Central memory CD8-positive, alpha-beta T cell (primary cell): ENCODE measurements around the gene SIRT1.
"Not testable (repeated sequence)": the region's sequence is repeated elsewhere in the genome, so short reads cannot be mapped to it uniquely, and the experiment has no call there.

Experiments
- ATAC-seq: fragments of 150-1000 bp; cut with Tn5 transposase; replicated peaks from 2 replicates; pipeline ENCODE4 v1.10.0; 2022; ENCODE audit warnings: mild to moderate bottlenecking, moderate FRiP score, moderate number of reproducible peaks; ENCODE audit not compliant: poor library complexity, severe bottlenecking; ENCODE audit errors: extremely low read depth
- DNase-seq, 2 donors: peaks; one replicate each; pipeline ENCODE4 v3.0.0; 2021; ENCODE audit warnings: low spot score in 2 of 2
- H3K27ac Mint-ChIP-seq: one replicate; pipeline ENCODE4 v1.8.0; 2022; ENCODE audit warnings: low read depth, mild to moderate bottlenecking, moderate library complexity, mixed read lengths
- H3K27me3 Mint-ChIP-seq: one replicate; pipeline ENCODE4 v1.8.0; 2022; ENCODE audit warnings: mixed read lengths
- H3K36me3 Mint-ChIP-seq: one replicate; pipeline ENCODE4 v1.8.0; 2022; ENCODE audit warnings: mild to moderate bottlenecking, moderate library complexity, mixed read lengths; ENCODE audit not compliant: insufficient read depth
- H3K4me1 Mint-ChIP-seq: one replicate; pipeline ENCODE4 v1.8.0; 2022; ENCODE audit warnings: mixed read lengths
- H3K4me3 Mint-ChIP-seq: one replicate; pipeline ENCODE4 v1.8.0; 2022; ENCODE audit warnings: mild to moderate bottlenecking, moderate library complexity, mixed read lengths
- H3K9me3 Mint-ChIP-seq: one replicate; pipeline ENCODE4 v1.8.0; 2022; ENCODE audit warnings: mixed read lengths

Gene SIRT1

GRCh38 chr10:67884313-67884841, at the start of gene SIRT1:
TSS of gene SIRT1 (plus strand) at chr10:67884656. CDS start at chr10:67884722, 66 bp downstream.
- no peaks in the 10 kb centered on the region for H3K27me3 Mint-ChIP-seq
- H3K27ac Mint-ChIP-seq: peak within 1 kb of the TSS; percentile 98
- ATAC-seq (peak; percentile 75), DNase-seq (peak; percentile 87 to 90)
- peak within 1 kb of the TSS; percentile 91 for H3K4me3 Mint-ChIP-seq
- peaks cover 47% of the 10 kb centered on the region for H3K36me3 Mint-ChIP-seq
- H3K4me1 Mint-ChIP-seq: peaks cover 31% of the 10 kb centered on the region
- no peaks in the 10 kb centered on the region for H3K9me3 Mint-ChIP-seq

GRCh38 chr10:67835541-67836394, 48.7 kb upstream of the SIRT1 start:
- not testable (repeated sequence) for H3K4me3 Mint-ChIP-seq, H3K27me3 Mint-ChIP-seq, H3K9me3 Mint-ChIP-seq, H3K27ac Mint-ChIP-seq, DNase-seq, H3K36me3 Mint-ChIP-seq, ATAC-seq, H3K4me1 Mint-ChIP-seq

GRCh38 chr10:67836488-67836887, 48.0 kb upstream of the SIRT1 start:
- Mint-ChIP-seq H3K4me1 (no peaks in the 10 kb centered on the region), H3K27me3 (no peaks in the 10 kb centered on the region), H3K4me3 (no peak overlapping the region), H3K36me3 (peaks cover 3% of the 10 kb centered on the region), H3K9me3 (no peaks in the 10 kb centered on the region), H3K27ac (no peak overlapping the region)
- no peak for DNase-seq
- no peak for ATAC-seq

GRCh38 chr10:67836972-67837371, 47.5 kb upstream of the SIRT1 start:
- Mint-ChIP-seq H3K4me1 (no peaks in the 10 kb centered on the region), H3K36me3 (peaks cover 3% of the 10 kb centered on the region), H3K27ac (no peak overlapping the region), H3K4me3 (no peak overlapping the region), H3K9me3 (no peaks in the 10 kb centered on the region), H3K27me3 (no peaks in the 10 kb centered on the region)
- DNase-seq (no peak), ATAC-seq (no peak)

GRCh38 chr10:67837541-67838314, 46.7 kb upstream of the SIRT1 start, which contains the start of gene DNAJC12:
TSS of gene DNAJC12 (minus strand) at chr10:67838188. CDS start at chr10:67838011, 177 bp downstream.
- DNase-seq (no peak), ATAC-seq (peak; percentile 56)
- no peaks in the 10 kb centered on the region for H3K9me3 Mint-ChIP-seq
- peaks cover 3% of the 10 kb centered on the region for H3K36me3 Mint-ChIP-seq
- H3K4me1 Mint-ChIP-seq: no peaks in the 10 kb centered on the region
- no peak within 1 kb of the TSS for H3K27ac Mint-ChIP-seq
- no peak within 1 kb of the TSS for H3K4me3 Mint-ChIP-seq
- H3K27me3 Mint-ChIP-seq: no peaks in the 10 kb centered on the region

- not testable (repeated sequence) for H3K4me1 Mint-ChIP-seq, H3K27ac Mint-ChIP-seq, H3K27me3 Mint-ChIP-seq, H3K36me3 Mint-ChIP-seq, H3K4me3 Mint-ChIP-seq, ATAC-seq, H3K9me3 Mint-ChIP-seq, DNase-seq
Observed at GRCh38 chr10:67839511-67839910, 44.9 kb upstream of the SIRT1 start.

- H3K4me1 Mint-ChIP-seq: no peaks in the 10 kb centered on the region
- ATAC-seq (no peak), DNase-seq (no peak)
- H3K9me3 Mint-ChIP-seq: no peaks in the 10 kb centered on the region
- no peak overlapping the region for H3K4me3 Mint-ChIP-seq
- no peak overlapping the region for H3K27ac Mint-ChIP-seq
- no peaks in the 10 kb centered on the region for H3K27me3 Mint-ChIP-seq
- peaks cover 3% of the 10 kb centered on the region for H3K36me3 Mint-ChIP-seq
Observed at GRCh38 chr10:67839951-67840350, 44.5 kb upstream of the SIRT1 start.

GRCh38 chr10:67841737-67842136, 42.7 kb upstream of the SIRT1 start:
- ATAC-seq (no peak), DNase-seq (no peak)
- H3K27ac Mint-ChIP-seq: no peak overlapping the region
- H3K4me1 Mint-ChIP-seq: no peaks in the 10 kb centered on the region
- no peaks in the 10 kb centered on the region for H3K9me3 Mint-ChIP-seq
- H3K4me3 Mint-ChIP-seq: no peak overlapping the region
- H3K27me3 Mint-ChIP-seq: no peaks in the 10 kb centered on the region
- peaks cover 3% of the 10 kb centered on the region for H3K36me3 Mint-ChIP-seq

GRCh38 chr10:67843284-67843683, 41.2 kb upstream of the SIRT1 start:
- Mint-ChIP-seq H3K27ac (no peak overlapping the region), H3K4me1 (no peaks in the 10 kb centered on the region)

GRCh38 chr10:67849331-67850011, 35.0 kb upstream of the SIRT1 start:
- DNase-seq (peak; percentile 86 to 89), ATAC-seq (peak; percentile 98)
- Mint-ChIP-seq H3K27ac (peak overlapping the region; percentile 95), H3K4me1 (peaks cover 6% of the 10 kb centered on the region), H3K4me3 (peak overlapping the region; percentile 90), H3K36me3 (peaks cover 3% of the 10 kb centered on the region), H3K27me3 (no peaks in the 10 kb centered on the region), H3K9me3 (no peaks in the 10 kb centered on the region)

More at GRCh38 chr10:67843284-67843683, 41.2 kb upstream of the SIRT1 start:
- Mint-ChIP-seq H3K27me3 (no peaks in the 10 kb centered on the region), H3K4me3 (no peak overlapping the region), H3K36me3 (peaks cover 3% of the 10 kb centered on the region), H3K9me3 (no peaks in the 10 kb centered on the region)
- DNase-seq: no peak
- ATAC-seq: no peak

GRCh38 chr10:67851186-67851585, 33.3 kb upstream of the SIRT1 start:
- no peaks in the 10 kb centered on the region for H3K27me3 Mint-ChIP-seq
- H3K4me3 Mint-ChIP-seq: no peak overlapping the region
- peaks cover 11% of the 10 kb centered on the region for H3K4me1 Mint-ChIP-seq
- no peak overlapping the region for H3K27ac Mint-ChIP-seq
- ATAC-seq (no peak), DNase-seq (no peak)
- H3K36me3 Mint-ChIP-seq: peaks cover 3% of the 10 kb centered on the region
- no peaks in the 10 kb centered on the region for H3K9me3 Mint-ChIP-seq

GRCh38 chr10:67852761-67853160, 31.7 kb upstream of the SIRT1 start:
- H3K4me1 Mint-ChIP-seq: peaks cover 11% of the 10 kb centered on the region
- peaks cover 1% of the 10 kb centered on the region for H3K36me3 Mint-ChIP-seq
- H3K4me3 Mint-ChIP-seq: no peak overlapping the region
- no peaks in the 10 kb centered on the region for H3K9me3 Mint-ChIP-seq
- no peak overlapping the region for H3K27ac Mint-ChIP-seq
- DNase-seq (no peak), ATAC-seq (no peak)
- no peaks in the 10 kb centered on the region for H3K27me3 Mint-ChIP-seq
